NCI-H2196 treated with DMSO at 0.1 percent for 48 hours (cell line): Measurements from ENCODE around the gene PAX3.
"Not testable (repeated sequence)": the region's sequence is repeated elsewhere in the genome, so short reads cannot be mapped to it uniquely, and the experiment has no call there.

ENCODE experiments used
- DNase-seq: peaks from one replicate; lab custom pipeline; 2025; ENCODE audit not compliant: unreplicated experiment; lab: John Stamatoyannopoulos, UW

The PAX3 gene

DNA sequence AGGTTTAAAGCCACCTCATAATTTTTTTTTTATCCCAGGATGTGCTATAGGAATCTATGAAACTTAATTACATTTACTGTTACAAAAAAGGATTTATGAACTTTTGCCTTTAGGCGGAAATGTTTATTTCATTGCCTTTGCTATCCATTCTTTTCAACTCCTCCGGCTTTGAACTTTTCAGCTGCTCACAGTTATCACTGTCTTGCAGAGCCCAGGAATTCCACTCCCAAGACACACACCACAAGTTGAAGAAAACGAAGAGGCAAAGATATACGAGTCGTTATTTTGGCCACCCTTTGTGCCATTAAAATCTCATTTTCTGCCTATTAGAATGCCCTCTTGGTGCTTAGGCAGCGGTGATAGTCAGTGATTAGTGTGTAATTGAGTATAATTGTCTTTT, 80.0 kb downstream of the PAX3 start:
- DNase-seq, result no peak

DNA sequence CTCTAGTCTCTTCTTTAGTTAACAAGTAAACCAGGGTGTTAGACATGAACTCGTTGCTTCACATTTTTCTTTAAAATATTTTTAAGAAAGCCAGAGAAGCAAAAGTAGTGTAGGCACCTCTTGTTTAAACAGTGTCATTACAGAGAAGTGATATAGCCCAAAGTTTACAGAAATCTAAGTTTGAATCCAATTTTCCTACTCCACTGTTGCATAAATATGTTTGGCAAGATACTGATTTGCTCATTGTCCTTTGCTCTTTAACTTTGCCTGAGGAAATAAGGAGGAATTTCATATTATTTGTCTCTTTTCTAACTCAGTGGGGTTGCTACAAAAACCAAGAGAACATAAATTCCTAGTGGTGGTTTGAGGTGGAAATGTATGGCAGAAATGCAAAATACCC, 81.1 kb downstream of the PAX3 start:
- no peak for DNase-seq

DNA sequence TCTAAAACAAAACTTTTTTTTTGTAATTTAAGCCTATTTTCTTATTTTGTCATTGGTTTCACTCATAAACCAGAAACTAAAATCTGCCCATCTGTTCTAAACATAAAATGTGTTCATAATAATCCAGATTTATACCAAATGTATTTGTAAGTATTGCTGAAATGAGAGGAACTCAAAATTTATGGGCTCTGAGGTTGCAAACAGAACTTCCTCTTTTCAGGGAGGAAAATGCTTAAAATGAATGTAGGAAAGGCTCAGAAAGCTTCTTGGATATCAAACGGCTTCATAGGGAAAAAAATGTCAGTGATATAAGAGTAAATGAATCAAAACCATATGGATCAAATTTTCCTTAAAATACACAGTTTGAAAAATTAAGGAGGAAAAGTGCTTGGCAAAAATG, 83.9 kb downstream of the PAX3 start:
- DNase-seq, result no peak

DNA sequence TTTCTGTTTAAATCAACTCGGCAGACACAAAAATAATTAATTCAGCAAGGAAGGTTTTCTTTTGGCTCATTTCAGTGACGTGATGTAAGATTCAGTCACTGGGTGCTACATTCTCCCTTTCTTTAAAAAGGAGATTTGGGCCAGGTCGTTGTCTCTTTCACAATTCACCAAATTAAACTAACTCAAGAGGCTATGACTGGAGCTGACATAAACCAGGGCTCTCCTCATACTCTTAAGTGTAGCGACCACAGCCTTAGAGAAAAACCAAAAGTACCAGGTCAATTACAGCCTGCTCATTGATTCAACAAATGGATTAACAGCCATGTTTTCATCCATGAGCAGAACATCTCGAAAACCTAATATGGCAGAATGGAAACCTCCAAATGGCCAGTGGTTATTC, 85.7 kb downstream of the PAX3 start:
- no peak for DNase-seq

DNA sequence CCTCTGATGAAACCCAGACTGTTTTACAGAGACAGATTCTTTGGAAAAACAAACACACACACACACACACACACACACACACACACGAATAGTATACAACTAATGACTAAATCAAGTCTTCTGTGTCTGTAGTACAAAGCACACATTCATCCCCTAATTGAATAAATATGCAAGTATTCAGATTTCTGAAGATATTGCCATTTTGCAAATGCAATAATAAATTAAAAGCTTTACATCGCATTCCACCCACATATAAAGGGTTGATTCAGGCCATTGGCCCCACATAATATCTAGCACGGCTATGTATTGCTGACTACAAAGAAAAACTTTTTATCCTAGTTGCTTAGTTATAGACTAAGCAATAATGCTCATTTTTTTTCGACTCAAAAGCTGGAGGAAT, 86.2 kb downstream of the PAX3 start:
- no peak for DNase-seq

DNA sequence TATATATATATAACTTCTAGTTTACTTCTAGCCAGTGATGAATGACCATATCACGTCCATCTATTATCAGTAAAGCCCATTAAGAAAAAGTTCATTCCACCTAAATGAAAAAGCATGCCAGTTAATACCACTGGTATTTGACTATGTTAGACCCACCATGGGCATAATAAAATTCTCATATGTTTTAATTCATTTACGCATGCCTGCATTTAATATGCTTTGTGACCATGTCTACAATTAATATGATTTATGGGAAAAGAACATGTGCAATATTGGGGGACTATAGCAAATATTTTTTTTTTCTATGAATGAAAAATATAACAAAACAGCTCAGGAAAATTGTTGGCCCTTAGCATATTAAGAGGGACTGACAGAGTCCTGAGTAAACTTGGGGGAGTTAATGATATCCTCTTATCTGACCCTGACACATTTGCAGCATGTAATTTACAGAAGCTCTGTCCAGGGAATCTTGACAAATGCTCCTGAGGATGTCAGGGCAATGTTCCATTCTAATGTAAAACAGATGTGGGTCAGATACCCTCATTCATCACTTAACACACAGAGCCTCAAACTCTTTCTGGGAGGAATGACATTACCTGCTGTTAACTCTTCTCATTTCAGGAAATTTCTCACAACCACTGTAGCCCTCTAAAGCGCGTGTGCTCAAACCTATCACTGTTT, 90.6 kb downstream of the PAX3 start:
- DNase-seq, result no peak

DNA sequence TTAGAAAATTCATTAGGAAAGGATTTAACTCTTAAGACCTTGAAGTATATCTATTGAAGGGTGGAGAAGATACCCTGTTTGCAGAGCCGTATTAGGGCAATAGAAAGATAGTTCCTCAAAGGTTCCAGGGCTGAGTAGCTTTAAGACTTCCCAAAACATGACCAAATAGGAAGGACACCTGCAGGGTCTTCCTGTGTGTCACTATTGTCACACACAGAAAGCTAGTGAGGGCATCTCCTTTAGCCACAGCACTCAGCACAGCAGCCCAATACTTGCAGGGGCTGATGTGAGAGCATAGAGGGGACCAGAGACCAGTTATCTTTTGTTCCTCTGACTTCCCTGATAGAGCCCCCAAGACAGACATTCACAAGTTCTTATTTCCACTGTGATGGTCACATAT, 93.7 kb downstream of the PAX3 start:
- no peak for DNase-seq

DNA sequence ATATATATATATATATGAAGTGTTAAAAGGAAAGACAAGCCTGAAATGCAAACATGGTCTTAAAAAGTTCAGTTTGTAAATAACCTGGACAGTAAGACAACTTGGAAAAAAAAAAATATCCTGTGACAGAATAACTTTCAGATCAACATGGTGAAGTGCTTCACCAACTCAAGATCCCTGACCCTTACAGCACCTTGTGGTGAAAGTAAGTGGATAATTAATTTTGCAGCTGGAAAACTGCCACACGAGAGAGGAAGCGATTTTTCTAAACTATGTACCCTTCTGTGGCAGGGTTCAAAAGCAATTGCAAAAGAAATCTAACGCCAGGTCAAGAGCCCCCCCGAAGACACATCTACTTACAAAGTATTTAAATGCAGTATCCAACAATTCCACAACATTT, 95.8 kb downstream of the PAX3 start:
- DNase-seq, result no peak

DNA sequence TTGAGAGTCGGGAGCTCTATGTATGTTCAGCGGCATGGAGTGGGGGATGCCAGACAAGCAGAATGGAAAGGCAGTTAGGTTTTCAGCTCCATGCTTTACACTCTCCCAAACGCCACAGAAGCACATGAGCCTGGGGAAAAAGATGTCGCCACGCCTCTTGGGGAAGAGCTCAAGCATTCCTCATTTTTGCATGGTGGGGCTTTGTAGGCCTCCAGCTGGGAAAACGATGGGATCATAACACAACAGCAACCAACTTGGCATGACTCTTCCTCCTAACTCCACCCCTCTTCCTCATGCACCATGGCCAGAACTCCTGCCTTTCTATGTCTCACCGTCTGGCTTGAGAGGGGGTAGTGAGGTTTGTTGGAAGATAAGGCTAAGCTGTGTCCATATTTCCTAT, 102.6 kb downstream of the PAX3 start:
- DNase-seq, result no peak

DNA sequence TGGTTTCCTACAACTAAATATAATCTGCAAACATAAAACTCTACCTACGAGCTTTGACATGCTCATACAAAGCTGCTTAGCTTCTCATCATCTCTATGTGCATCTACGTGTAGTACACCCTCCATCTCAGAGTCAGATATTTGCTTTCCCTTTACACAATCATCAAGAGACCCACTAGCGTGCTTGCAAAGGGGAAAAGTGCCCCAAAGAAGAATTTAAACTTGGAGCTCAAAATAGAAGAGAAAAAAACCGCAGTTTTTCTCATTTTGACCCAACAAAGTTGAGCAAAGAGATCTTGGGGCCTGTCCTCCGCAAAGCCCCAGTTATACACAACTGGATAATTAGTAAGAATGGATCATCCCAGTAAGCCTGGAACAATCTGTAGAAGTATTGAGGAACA, 104.1 kb downstream of the PAX3 start:
- no peak for DNase-seq

DNA sequence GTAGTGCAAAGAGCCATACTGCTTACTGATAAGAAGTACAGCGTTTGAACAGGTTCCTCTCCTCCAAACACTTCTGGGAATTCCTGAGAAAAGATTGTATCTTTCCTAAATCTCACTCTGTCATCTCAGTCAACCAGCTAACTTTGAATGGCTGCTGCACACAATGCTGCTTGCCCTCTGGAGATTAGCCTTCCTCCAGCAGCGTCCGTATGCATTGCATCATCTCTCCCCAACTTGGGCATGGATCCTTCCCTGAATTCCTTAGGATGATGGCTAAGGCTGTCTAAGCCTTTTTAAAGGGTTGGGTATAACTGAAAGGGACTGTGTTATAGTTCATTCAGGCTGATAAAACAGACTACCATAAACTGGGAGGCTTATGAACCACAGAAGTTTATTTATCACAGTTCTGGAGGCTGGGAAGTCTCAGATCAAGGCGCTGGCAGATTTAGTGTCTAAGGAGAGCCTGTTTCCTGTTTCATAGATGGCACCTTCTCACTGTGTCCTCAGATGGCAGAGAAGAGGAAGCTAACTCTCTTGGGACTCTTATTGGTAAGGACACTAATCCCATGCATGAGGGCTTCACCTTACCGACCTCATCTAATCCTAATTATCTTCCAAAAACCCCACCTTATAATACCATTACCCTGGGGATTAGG, 105.3 kb downstream of the PAX3 start:
- no peak for DNase-seq

DNA sequence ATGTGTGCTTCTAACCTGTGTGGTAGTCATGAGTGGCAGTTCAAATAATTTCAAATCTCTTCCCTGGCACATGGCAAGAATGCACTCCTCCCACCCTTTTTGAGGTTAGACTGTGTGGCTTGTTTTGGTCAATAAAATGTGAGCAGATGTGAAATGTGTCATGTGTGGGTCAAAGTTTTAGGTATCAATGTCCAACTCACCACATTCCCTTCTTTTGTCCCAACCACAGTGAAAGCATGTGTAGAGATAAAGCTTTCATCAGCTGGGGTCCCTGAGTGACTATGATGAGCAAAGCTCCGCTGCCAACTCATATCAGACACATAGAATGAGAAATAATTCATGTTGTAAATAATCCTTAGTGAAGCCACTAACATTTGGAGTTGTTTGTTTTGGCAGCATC, 118.2 kb downstream of the PAX3 start:
- no peak for DNase-seq

DNA sequence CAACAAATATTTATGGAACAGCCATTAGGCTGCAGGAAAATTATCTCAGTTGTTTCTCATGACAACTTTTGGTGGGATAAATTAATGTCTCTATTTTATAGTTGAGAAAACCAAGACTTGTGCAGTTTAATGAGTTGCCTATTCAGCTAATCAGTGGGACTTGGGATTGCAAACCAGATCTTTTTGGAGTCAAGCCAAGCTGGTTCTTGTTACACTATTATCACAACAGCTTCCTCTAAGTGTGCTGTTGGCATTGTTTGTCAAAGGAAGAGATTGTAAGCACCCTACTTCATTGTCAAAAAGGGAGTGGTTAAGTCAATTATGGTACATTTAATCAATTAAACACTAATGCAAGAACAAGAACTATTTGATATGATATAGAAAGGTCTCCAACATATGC, 119.2 kb downstream of the PAX3 start:
- DNase-seq, result no peak

DNA sequence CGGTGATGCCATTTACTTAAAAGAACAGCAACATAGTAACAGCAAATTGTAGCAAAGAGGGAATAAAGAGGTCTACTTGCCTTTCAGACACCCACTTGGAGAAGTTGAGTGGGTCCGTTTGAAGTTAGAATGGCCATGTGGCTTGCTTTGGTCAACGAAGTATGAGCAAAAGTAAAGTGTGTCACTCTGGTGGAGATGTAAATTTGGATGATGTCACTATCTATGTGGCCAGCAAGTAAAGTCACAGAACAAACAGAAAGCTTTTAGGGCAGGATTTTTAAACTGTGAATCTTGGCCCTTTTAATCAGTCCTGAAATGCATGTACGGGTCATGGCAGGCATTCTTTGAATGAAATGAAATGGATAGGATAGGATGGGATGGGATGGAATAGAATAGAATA, 120.3 kb downstream of the PAX3 start:
- DNase-seq, result no peak

DNA sequence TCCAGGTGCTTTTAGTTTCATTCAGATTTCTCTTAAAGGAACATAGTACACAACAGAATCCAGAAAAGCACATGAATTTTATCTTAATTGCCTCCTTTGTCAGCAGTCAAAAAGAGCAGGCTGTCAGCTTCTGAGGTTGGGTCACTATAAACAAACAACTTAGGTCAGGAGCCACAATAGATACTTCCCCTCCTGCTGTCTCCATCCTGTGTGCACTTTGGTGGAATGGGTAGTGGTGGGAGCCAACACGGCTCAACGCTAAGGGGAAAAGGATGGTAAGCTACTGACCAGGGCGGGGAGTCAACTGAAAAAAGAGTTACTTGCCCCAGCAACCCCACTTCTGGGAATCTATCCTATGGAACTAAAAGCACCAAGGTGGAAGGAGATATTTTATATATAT, 121.9 kb downstream of the PAX3 start:
- no peak for DNase-seq

DNA sequence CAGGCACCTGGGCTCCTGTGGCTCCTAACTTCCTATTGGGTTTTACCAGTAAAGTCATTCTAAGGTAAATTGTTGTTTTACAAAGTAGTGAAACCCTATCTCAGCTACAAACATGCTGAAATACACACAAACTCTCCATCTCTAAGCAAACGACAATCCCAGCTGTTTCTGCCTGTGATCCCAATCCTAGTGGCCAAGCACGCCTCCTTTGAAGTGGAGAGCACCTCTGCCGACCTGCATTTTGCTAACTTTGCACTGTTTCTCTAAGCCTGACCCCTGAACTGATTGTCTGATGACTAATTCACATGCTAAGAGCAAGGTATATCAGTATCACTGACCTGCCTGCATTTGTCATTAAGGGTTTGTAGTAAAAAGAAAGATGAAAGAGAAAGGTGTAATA, 124.3 kb downstream of the PAX3 start:
- DNase-seq, result no peak

DNA sequence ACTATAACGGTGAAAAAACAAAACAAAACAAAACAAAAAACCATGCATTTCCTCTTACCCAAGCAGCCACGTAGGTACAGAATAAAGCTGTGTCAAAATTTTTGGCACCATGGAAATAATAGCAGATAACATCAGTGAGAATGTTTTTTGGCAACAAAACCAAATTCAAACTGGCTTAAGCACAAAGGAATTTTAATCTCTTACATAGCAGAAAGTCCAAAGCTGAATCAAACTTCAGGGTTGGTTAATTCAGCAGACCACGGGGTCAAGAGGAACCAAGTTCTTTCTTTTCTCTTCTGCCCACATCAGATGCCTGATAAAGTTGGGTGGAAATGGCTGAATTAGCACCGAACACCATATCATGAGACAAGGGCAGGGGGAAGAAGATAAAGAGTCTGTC, 129.5 kb downstream of the PAX3 start:
- DNase-seq, result no peak

DNA sequence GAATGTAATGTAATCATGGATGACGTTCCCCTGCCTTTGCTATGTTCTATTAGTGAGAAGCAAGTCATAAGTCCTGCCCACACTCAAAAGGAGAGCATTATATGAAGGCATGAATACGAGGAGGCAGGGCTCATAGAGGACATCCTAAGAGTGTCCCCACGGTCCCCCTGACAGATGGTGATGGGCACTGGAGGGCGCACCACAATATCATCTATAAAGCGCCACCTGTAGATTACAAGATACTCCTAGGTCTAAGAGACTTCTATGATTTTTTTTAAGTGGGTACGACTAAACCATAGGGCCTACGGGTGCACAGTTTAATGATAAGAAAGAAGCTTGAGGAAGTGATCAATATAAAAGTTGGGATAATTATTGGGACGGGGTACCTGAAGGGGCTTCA, 131.0 kb downstream of the PAX3 start:
- DNase-seq, result no peak

DNA sequence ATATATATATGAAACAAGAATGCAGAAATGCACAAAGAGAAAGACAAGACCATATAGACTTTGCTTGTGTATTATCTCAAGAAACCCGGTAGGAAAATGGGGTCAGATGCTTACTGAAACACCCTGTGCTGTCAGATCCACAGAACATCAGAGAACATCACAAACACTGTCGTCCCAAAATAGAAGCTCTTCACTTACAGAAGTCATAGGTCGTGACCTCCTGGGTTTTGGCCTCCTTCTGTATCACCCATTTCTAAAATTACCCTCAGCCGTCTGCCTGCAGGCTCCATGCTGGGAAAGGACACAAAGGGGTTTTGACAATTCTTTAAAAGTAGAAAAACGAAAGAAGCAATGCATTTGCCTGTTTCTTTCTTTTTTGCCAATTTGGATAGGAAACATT, 137.9 kb downstream of the PAX3 start:
- DNase-seq, result no peak

DNA sequence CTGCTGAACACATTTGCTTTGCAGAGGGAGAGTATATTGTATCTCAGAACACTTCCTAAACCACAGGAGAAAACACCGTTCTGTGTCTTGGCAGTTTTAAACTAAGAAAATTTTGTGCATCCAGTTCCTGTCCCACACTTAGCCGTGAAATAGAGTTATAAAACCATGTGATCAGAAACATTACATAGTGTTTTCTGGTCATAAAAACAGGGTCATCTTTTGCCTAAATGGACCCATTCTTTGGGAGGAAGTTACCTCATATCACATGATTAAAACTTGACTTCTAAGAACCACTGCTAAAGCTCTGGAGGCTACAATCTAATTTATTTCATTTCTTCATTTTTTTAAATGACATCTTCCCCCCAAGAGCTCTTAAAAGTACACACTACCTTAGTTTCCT, 138.7 kb downstream of the PAX3 start:
- DNase-seq, result no peak

DNA sequence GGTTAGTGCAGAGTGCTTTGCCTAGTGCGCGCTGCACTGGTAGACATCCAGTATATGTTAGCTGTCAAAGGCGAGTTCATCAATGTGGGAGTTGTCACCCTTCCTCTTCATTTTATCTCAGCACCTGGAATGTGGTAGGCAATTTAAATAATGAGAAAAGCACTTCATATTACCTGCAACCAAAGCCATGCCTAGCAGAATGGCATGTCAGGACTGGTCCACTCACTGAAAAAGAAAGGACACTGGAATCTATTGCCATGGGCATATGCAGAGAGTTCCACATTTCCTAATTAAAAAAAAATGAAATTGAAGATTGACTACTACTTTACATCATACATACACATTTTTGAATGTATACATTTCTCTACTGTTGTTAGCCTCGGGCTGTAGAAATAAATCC, 139.6 kb downstream of the PAX3 start:
- no peak for DNase-seq

DNA sequence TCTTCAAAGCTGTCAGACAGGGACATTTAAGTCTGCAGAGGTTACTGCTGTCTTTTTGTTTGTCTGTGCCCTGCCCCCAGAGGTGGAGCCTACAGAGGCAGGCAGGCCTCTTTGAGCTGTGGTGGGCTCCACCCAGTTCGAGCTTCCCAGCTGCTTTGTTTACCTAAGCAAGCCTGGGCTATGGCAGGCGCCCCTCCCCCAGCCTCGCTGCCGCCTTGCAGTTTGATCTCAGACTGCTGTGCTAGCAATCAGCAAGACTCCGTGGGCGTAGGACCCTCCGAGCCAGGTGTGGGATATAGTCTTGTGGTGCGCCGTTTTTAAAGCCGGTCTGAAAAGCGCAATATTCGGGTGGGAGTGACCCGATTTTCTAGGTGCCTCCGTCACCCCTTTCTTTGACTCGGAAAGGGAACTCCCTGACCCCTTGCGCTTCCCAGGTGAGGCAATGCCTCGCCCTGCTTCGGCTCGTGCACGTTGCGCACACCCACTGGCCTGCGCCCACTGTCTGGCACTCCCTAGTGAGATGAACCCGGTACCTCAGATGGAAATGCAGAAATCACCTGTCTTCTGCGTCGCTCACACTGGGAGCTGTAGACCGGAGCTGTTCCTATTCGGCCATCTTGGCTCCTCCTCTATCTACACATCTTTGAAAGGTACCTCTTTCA, 143.7 kb downstream of the PAX3 start:
- not testable (repeated sequence) for DNase-seq
